HepG2 (cell line): ENCODE data around the gene CDC6. TPM values are rescaled to one million over a fixed set of nuclear protein-coding genes. Genes with fewer than 3 reads are reported as not detected.
A peak's percentile ranks its signal among the peaks of the same experiment; 100 is the strongest.

Experiments used
- ARNT ChIP-seq: fragments of 450-650 bp; IDR thresholded peaks from 2 replicates; pipeline ENCODE4 v1.6.1; 2017
- DZIP1 ChIP-seq: sonication (generic); formaldehyde crosslinking; IDR thresholded peaks from 2 replicates; pipeline ENCODE4 v1.5.0; 2020; ENCODE audit warnings: mild to moderate bottlenecking, missing genetic modification reagents
- ERF ChIP-seq: IDR thresholded peaks from 2 replicates; pipeline ENCODE4 v1.6.1; 2018; ENCODE audit warnings: missing biosample characterization, missing genetic modification reagents
- HNF4A ChIP-seq: sonication (generic); formaldehyde crosslinking; IDR thresholded peaks from 2 replicates; pipeline ENCODE4 v1.4.0; 2020; ENCODE audit warnings: missing genetic modification reagents
- KLF16 ChIP-seq, 2 experiments: sonication (generic) in 1 of 2; formaldehyde crosslinking in 1 of 2; IDR thresholded peaks; 2 replicates each; pipeline versions ENCODE4 v1.6.1 to v1.8.0; 2016 to 2023; ENCODE audit warnings: missing genetic modification reagents in 2 of 2, missing compliant biosample characterization in 1 of 2
- PHF20 ChIP-seq: sonication (generic); formaldehyde crosslinking; IDR thresholded peaks from 2 replicates; pipeline ENCODE4 v1.5.0; 2020; ENCODE audit warnings: mild to moderate bottlenecking, missing genetic modification reagents
- PITX1 ChIP-seq: sonication (generic); formaldehyde crosslinking; IDR thresholded peaks from 2 replicates; pipeline ENCODE4 v1.5.1; 2020; ENCODE audit warnings: mild to moderate bottlenecking, missing genetic modification reagents
- PPARG ChIP-seq: conservative IDR thresholded peaks from 2 replicates; pipeline ENCODE4 v1.6.1; 2016; ENCODE audit warnings: missing biosample characterization, missing genetic modification reagents
- RAD51 ChIP-seq: fragments of 450-650 bp; IDR thresholded peaks from 2 replicates; pipeline ENCODE4 v1.6.1; 2016; ENCODE audit warnings: borderline replicate concordance
- RBFOX2 ChIP-seq: fragments of 200-400 bp; formaldehyde crosslinking; IDR thresholded peaks from 2 replicates; pipeline ENCODE4 v1.6.1; 2017; ENCODE audit warnings: low read depth, mild to moderate bottlenecking, low read length
- RBM39 ChIP-seq: fragments of 200-400 bp; formaldehyde crosslinking; IDR thresholded peaks from one replicate; pipeline ENCODE4 v1.6.1; 2018; ENCODE audit warnings: antibody characterized with exemption, mild to moderate bottlenecking, low read depth, low read length; ENCODE audit not compliant: poor library complexity, severe bottlenecking
- SIX1 ChIP-seq: sonication (generic); formaldehyde crosslinking; IDR thresholded peaks from 2 replicates; pipeline ENCODE4 v1.4.0; 2020; ENCODE audit warnings: missing genetic modification reagents, borderline replicate concordance
- ZNF296 ChIP-seq: sonication (generic); formaldehyde crosslinking; conservative IDR thresholded peaks from 2 replicates; pipeline ENCODE4 v1.5.0; 2020; ENCODE audit warnings: mild to moderate bottlenecking, missing genetic modification reagents
- ZNF468 ChIP-seq: sonication (generic); formaldehyde crosslinking; IDR thresholded peaks from 2 replicates; pipeline ENCODE4 v1.8.0; 2022; ENCODE audit warnings: mild to moderate bottlenecking, moderate library complexity, missing genetic modification reagents
- ZNF878 ChIP-seq: sonication (generic); formaldehyde crosslinking; IDR thresholded peaks from 2 replicates; pipeline ENCODE4 v1.8.1; 2023; ENCODE audit warnings: mild to moderate bottlenecking, missing genetic modification reagents, moderate library complexity
- ZSCAN31 ChIP-seq: sonication (generic); formaldehyde crosslinking; IDR thresholded peaks from 2 replicates; pipeline ENCODE4 v1.5.0; 2020; ENCODE audit warnings: low read depth, mild to moderate bottlenecking, missing genetic modification reagents
- ZZZ3 ChIP-seq: sonication (generic); formaldehyde crosslinking; IDR thresholded peaks from 2 replicates; pipeline ENCODE4 v1.4.0; 2020; ENCODE audit warnings: missing genetic modification reagents, mild to moderate bottlenecking, borderline replicate concordance
- polyA plus RNA-seq, 8 experiments: library from polyadenylated mRNA; depleted of rRNA in 3 of 8; stranded (reverse) in 7 of 8; unstranded in 1 of 8; fragments of >200 nt; fragmentation: Illumina TruSeq in 4 of 8; extraction: Trizol in 4 of 8; gene quantifications; 2 replicates each; pipeline versions ENCODE4 v1.2.1 to v1.2.3, GENCODE V29; 2011 to 2016; ENCODE audit warnings: low read depth in 4 of 8, missing spikeins in 1 of 8, mixed read lengths in 1 of 8; ENCODE audit not compliant: insufficient read depth in 1 of 8
- total RNA-seq, 5 experiments: library from RNA; depleted of rRNA; stranded (reverse); fragments of >200 nt; fragmentation: Illumina TruSeq; extraction: Trizol; gene quantifications; 2 replicates each; pipeline ENCODE4 v1.2.3, GENCODE V29; 2016; ENCODE audit warnings: low read depth in 1 of 5
- TF ChIP-seq, protein P1 (sequence below): sonication (generic); formaldehyde crosslinking; IDR thresholded peaks from 2 replicates; pipeline ENCODE4 v1.9.0; 2022; ENCODE audit warnings: missing genetic modification reagents, mild to moderate bottlenecking, borderline replicate concordance
- TF ChIP-seq, protein P2 (sequence below): IDR thresholded peaks from 2 replicates; pipeline ENCODE4 v1.6.1; 2016; ENCODE audit warnings: low read depth, missing genetic modification reagents, missing compliant biosample characterization

The CDC6 gene
- total and polyA plus RNA-seq, 2 of the 13 experiments (the other 11 are each of a cell fraction or from before 2014, with no cell fraction given): 17.4 to 114 TPM

DNA sequence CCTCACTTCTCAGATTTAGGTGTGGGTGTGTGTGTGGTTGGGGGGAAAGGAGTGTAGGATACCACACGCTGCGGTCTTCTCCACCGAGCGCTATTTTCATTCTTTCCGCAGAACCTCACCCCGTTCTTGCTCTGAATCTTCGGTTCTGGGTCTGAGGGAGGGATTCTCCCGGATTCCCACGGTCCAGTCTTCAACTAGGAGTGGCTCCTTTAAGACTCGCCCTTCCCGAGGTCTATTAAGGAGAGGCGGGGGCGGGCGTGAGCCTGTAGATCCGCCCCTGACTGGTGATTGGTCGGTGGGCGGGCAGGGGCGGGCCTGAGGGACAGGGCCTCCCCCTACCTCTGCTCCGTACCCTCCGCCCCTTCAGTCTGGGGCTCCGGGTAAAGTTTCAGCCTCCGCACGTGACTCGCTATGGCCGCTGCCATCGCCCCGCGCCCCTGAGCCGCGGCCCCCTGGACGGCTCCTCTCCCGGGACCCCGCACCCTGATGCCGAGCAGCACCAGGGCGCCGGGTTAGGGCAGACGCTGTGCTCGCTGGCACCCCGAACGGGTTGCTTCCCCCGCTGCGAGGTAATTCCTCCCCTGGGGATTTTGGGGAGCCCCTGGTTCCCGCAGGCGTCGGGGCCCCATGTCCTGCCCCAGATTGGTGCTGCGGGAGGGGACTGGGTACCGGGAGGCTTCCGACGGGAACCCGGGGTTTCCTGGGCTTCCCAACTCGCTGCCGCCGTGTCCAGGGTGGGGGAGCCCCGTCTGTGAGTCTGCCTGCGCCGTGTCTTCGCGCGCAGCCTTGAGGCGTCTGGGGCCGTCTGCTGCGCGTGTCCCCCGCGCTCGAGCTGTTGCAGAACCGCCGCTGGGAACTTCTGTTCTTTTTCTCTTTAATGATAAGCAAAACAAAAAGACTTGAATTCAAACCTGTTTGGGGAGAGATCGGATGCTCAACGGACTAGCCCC lies 30.5 kb downstream of the CDC6 start (continued):
- TF ChIP-seq, protein P1, sequence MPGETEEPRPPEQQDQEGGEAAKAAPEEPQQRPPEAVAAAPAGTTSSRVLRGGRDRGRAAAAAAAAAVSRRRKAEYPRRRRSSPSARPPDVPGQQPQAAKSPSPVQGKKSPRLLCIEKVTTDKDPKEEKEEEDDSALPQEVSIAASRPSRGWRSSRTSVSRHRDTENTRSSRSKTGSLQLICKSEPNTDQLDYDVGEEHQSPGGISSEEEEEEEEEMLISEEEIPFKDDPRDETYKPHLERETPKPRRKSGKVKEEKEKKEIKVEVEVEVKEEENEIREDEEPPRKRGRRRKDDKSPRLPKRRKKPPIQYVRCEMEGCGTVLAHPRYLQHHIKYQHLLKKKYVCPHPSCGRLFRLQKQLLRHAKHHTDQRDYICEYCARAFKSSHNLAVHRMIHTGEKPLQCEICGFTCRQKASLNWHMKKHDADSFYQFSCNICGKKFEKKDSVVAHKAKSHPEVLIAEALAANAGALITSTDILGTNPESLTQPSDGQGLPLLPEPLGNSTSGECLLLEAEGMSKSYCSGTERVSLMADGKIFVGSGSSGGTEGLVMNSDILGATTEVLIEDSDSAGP: peak; percentile 100
- TF ChIP-seq KLF16 (CRISPR knock-in tag; IDR thresholded peaks at IDR 0.05): peak in 1 of 2 experiments; percentile 32; a peak in 2 of 4 replicates
- peak; percentile 75 for TF ChIP-seq ERF (CRISPR knock-in tag)
- TF ChIP-seq ZNF878 (CRISPR knock-in tag): peak; percentile 77
- no peak for TF ChIP-seq RAD51
- TF ChIP-seq ZNF468 (CRISPR knock-in tag): 0 out of 2 replicates have a peak, but pooled peaks have one; percentile 50
- peak; percentile 17; the same call in 1 of the 2 replicates for TF ChIP-seq DZIP1 (CRISPR knock-in tag)
- no peak for TF ChIP-seq ARNT
- TF ChIP-seq RBFOX2: peak; percentile 88
- TF ChIP-seq PITX1 (CRISPR knock-in tag): peak; percentile 79
- TF ChIP-seq ZSCAN31: no peak
- peak; percentile 19; the same call in 1 of the 2 replicates for TF ChIP-seq HNF4A (CRISPR knock-in tag)
- peak; percentile 59 for TF ChIP-seq RBM39
- TF ChIP-seq, protein P2, sequence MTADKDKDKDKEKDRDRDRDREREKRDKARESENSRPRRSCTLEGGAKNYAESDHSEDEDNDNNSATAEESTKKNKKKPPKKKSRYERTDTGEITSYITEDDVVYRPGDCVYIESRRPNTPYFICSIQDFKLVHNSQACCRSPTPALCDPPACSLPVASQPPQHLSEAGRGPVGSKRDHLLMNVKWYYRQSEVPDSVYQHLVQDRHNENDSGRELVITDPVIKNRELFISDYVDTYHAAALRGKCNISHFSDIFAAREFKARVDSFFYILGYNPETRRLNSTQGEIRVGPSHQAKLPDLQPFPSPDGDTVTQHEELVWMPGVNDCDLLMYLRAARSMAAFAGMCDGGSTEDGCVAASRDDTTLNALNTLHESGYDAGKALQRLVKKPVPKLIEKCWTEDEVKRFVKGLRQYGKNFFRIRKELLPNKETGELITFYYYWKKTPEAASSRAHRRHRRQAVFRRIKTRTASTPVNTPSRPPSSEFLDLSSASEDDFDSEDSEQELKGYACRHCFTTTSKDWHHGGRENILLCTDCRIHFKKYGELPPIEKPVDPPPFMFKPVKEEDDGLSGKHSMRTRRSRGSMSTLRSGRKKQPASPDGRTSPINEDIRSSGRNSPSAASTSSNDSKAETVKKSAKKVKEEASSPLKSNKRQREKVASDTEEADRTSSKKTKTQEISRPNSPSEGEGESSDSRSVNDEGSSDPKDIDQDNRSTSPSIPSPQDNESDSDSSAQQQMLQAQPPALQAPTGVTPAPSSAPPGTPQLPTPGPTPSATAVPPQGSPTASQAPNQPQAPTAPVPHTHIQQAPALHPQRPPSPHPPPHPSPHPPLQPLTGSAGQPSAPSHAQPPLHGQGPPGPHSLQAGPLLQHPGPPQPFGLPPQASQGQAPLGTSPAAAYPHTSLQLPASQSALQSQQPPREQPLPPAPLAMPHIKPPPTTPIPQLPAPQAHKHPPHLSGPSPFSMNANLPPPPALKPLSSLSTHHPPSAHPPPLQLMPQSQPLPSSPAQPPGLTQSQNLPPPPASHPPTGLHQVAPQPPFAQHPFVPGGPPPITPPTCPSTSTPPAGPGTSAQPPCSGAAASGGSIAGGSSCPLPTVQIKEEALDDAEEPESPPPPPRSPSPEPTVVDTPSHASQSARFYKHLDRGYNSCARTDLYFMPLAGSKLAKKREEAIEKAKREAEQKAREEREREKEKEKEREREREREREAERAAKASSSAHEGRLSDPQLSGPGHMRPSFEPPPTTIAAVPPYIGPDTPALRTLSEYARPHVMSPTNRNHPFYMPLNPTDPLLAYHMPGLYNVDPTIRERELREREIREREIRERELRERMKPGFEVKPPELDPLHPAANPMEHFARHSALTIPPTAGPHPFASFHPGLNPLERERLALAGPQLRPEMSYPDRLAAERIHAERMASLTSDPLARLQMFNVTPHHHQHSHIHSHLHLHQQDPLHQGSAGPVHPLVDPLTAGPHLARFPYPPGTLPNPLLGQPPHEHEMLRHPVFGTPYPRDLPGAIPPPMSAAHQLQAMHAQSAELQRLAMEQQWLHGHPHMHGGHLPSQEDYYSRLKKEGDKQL: no peak
- TF ChIP-seq PHF20: peak; percentile 61; the same call in 1 of the 2 replicates
- peak; percentile 68 for TF ChIP-seq PPARG
- TF ChIP-seq SIX1: peak; percentile 86
- TF ChIP-seq ZZZ3 (CRISPR knock-in tag): peak; percentile 85
- TF ChIP-seq ZNF296 (CRISPR knock-in tag): no peak
